ENCODE results near the gene OPN4. TPM values are rescaled to one million over a fixed set of nuclear protein-coding genes. Genes with fewer than 3 reads are reported as not detected.

The OPN4 gene
- total and polyA plus RNA-seq, 3 donors from 2014 or later, result 0.19 TPM; not detected in 2

GRCh38 chr10:86663576-86664339 is 9.4 kb downstream of the OPN4 start:
- WGBS, 2 donors, result 86 to 87% methylated on average over 9 to 10 of the region's 10 CpGs
- no peak for DNase-seq
- no peak overlapping the region for H3K4me3 ChIP-seq
- no peak overlapping the region for H3K27ac ChIP-seq
- TF ChIP-seq CTCF (IDR thresholded peaks at IDR 0.05) (no peak), POLR2A (IDR thresholded peaks at IDR 0.05) (no peak)
- peaks cover 35% of the 10 kb centered on the region for H3K4me1 ChIP-seq
- intact Hi-C loops (cut with DNase I; ENCODE audit: low total_unique reads), result no loop called here
- no peaks in the 10 kb centered on the region for H3K27me3 ChIP-seq
- H3K36me3 ChIP-seq (ENCODE audit: low read depth, missing control alignments), result no peaks in the 10 kb centered on the region
- no peaks in the 10 kb centered on the region for H3K9me3 ChIP-seq

GRCh38 chr10:86664341-86665217 is 10.2 kb downstream of the OPN4 start:
- peaks cover 43% of the 10 kb centered on the region for H3K4me1 ChIP-seq
- H3K27ac ChIP-seq, result no peak overlapping the region
- TF ChIP-seq CTCF (IDR thresholded peaks at IDR 0.05), result no peak
- TF ChIP-seq POLR2A (IDR thresholded peaks at IDR 0.05), result no peak
- no peaks in the 10 kb centered on the region for H3K36me3 ChIP-seq (ENCODE audit: low read depth, missing control alignments)
- peak; percentile 44 for DNase-seq
- no peaks in the 10 kb centered on the region for H3K27me3 ChIP-seq
- H3K9me3 ChIP-seq, result no peaks in the 10 kb centered on the region
- intact Hi-C loops (cut with DNase I; ENCODE audit: low total_unique reads), result no loop called here
- 44 to 53% methylated on average over 8 to 13 of the region's 13 CpGs for WGBS, 2 donors
- no peak overlapping the region for H3K4me3 ChIP-seq

GRCh38 chr10:86665218-86665607 is 10.9 kb downstream of the OPN4 start:
- no peak for TF ChIP-seq CTCF (IDR thresholded peaks at IDR 0.05)
- no peak for TF ChIP-seq POLR2A (IDR thresholded peaks at IDR 0.05)
- Histone ChIP-seq H3K36me3 (ENCODE audit: low read depth, missing control alignments) (no peaks in the 10 kb centered on the region), H3K27me3 (no peaks in the 10 kb centered on the region), H3K9me3 (no peaks in the 10 kb centered on the region), H3K4me3 (no peak overlapping the region), H3K4me1 (peaks cover 49% of the 10 kb centered on the region), H3K27ac (no peak overlapping the region)
- no peak for DNase-seq
- intact Hi-C loops (cut with DNase I; ENCODE audit: low total_unique reads), result no loop called here
- WGBS, 2 donors, result 68 to 76% methylated on average over 7 of the region's 7 CpGs

- H3K27me3 ChIP-seq, result no peaks in the 10 kb centered on the region
- H3K27ac ChIP-seq, result no peak overlapping the region
- no peak overlapping the region for H3K4me3 ChIP-seq
- H3K9me3 ChIP-seq, result no peaks in the 10 kb centered on the region
- DNase-seq, result no peak
- H3K36me3 ChIP-seq (ENCODE audit: low read depth, missing control alignments), result no peaks in the 10 kb centered on the region
- peaks cover 52% of the 10 kb centered on the region for H3K4me1 ChIP-seq
- TF ChIP-seq POLR2A (IDR thresholded peaks at IDR 0.05) (no peak), CTCF (IDR thresholded peaks at IDR 0.05) (no peak)
- intact Hi-C loops (cut with DNase I; ENCODE audit: low total_unique reads), result no loop called here
- WGBS, 2 donors, result 72 to 81% methylated on average over 9 to 12 of the region's 12 CpGs
Measured at GRCh38 chr10:86665868-86666267, 11.5 kb downstream of the OPN4 start.

Data from testis (tissue), 3 donors.